PC-3 (cell line): ENCODE measurements around the gene LMBR1. TPM values are rescaled to one million over a fixed set of nuclear protein-coding genes. Genes with fewer than 3 reads are reported as not detected.

Experiments used
- ATAC-seq: fragments of 200-7000 bp; cut with Tn5 transposase; 2 replicates; pipeline ENCODE4 v1.9.1; 2020; ENCODE audit warnings: mild to moderate bottlenecking, moderate library complexity
- BruUV-seq: library from RNA; stranded (reverse); fragments of 400-500 nt; replicated peaks from 2 replicates; lab custom pipeline; 2021; lab: Mats Ljungman, UMichigan
- CTCF ChIA-PET: fragments of 300-600 bp; sonication (Branson Sonifier 250); formaldehyde crosslinking; loops from one replicate; lab custom pipeline; 2022; ENCODE audit warnings: antibody characterized with exemption; lab: Charles Lee
- POLR2A ChIA-PET: fragments of 300-600 bp; sonication (Branson Sonifier 250); formaldehyde crosslinking; loops from one replicate; lab custom pipeline; 2022; ENCODE audit warnings: antibody characterized with exemption; ENCODE audit not compliant: unreplicated experiment; lab: Charles Lee
- DNase-seq: peaks from one replicate; pipeline ENCODE4 v3.0.0-alpha.2; 2015
- H2AFZ ChIP-seq: fragments of 300-600 bp; sonication (generic); 2 replicates; pipeline ENCODE4 v1.6.0; 2016; ENCODE audit warnings: antibody characterized with exemption, low read length
- H3F3A ChIP-seq: fragments of 300-600 bp; sonication (generic); one replicate; pipeline ENCODE4 v1.6.0; 2017; ENCODE audit warnings: antibody characterized with exemption, low read length, control low read depth, mild to moderate bottlenecking; ENCODE audit not compliant: unreplicated experiment
- H3K27ac ChIP-seq: fragments of 300-600 bp; sonication (generic); 2 replicates; pipeline ENCODE4 v1.5.1; 2016; ENCODE audit warnings: mild to moderate bottlenecking, low read length
- H3K27me3 ChIP-seq: fragments of 300-600 bp; sonication (generic); 2 replicates; pipeline ENCODE4 v1.6.1; 2016; ENCODE audit warnings: low read length, mixed read lengths
- H3K36me3 ChIP-seq: fragments of 300-600 bp; sonication (generic); 2 replicates; pipeline ENCODE4 v1.6.1; 2016; ENCODE audit warnings: low read depth, mixed run types, low read length, mixed read lengths
- H3K4me1 ChIP-seq: fragments of 300-600 bp; sonication (generic); 2 replicates; pipeline ENCODE4 v1.5.1; 2016; ENCODE audit warnings: low read length; ENCODE audit not compliant: insufficient read depth
- H3K4me2 ChIP-seq: fragments of 300-600 bp; sonication (generic); 2 replicates; pipeline ENCODE4 v1.6.0; 2016; ENCODE audit warnings: low read length
- H3K4me3 ChIP-seq: fragments of 300-600 bp; sonication (generic); 2 replicates; pipeline ENCODE4 v1.5.1; 2016; ENCODE audit warnings: mild to moderate bottlenecking, low read length, mixed read lengths
- H3K79me2 ChIP-seq: fragments of 300-600 bp; sonication (generic); 2 replicates; pipeline ENCODE4 v1.6.1; 2017; ENCODE audit warnings: low read length, mixed read lengths
- H3K9ac ChIP-seq: fragments of 300-600 bp; sonication (generic); 2 replicates; pipeline ENCODE4 v1.6.0; 2016; ENCODE audit warnings: mild to moderate bottlenecking, low read length
- H3K9me2 ChIP-seq: fragments of 300-600 bp; sonication (generic); replicated peaks from 2 replicates; pipeline ENCODE4 v1.6.1; 2016; ENCODE audit warnings: mixed run types, low read length, mixed read lengths
- H3K9me3 ChIP-seq: fragments of 300-600 bp; sonication (generic); 2 replicates; pipeline ENCODE4 v1.6.1; 2016; ENCODE audit warnings: low read length, mixed read lengths
- H4K20me1 ChIP-seq: fragments of 300-600 bp; sonication (generic); 2 replicates; pipeline ENCODE4 v1.6.1; 2016; ENCODE audit warnings: low read length, mixed read lengths
- CTCF ChIP-seq: fragments of 300-600 bp; sonication (generic); conservative IDR thresholded peaks from 2 replicates; pipeline ENCODE4 v1.5.1; 2017; ENCODE audit warnings: antibody characterized with exemption, low read depth, mild to moderate bottlenecking, low read length
- EZH2 ChIP-seq: fragments of 300-600 bp; sonication (generic); IDR thresholded peaks from one replicate; pipeline ENCODE4 v1.6.1; 2017; ENCODE audit warnings: antibody characterized with exemption, mild to moderate bottlenecking, low read length; ENCODE audit not compliant: unreplicated experiment
- EZH2phosphoT487 ChIP-seq: fragments of 300-600 bp; sonication (generic); IDR thresholded peaks from 2 replicates; pipeline ENCODE4 v1.6.1; 2018; ENCODE audit warnings: mild to moderate bottlenecking, antibody characterized with exemption, low read length, borderline replicate concordance
- intact Hi-C: fragments of 100-400 bp; cut with micrococcal nuclease; formaldehyde crosslinking; loops from 2 replicates; pipeline ENCODE4 v1.9.0; 2023
- total RNA-seq: library from RNA; depleted of rRNA; stranded (reverse); fragments of >200 nt; gene quantifications from 2 replicates; pipeline ENCODE4 v1.2.3, GENCODE V29; 2014

LMBR1 gene
- total RNA-seq, 1 experiment from 2014 or later = 61.7 TPM

GRCh38 chr7:156829669-156830336 lies 63.2 kb downstream of the LMBR1 start:
- ChIA-PET POLR2A (no interaction called here), CTCF (no interaction called here)
- intact Hi-C loops = no loop called here
- DNase-seq (peak; percentile 44), ATAC-seq (peak; percentile 64)
- BruUV-seq = no TSS peak
- Histone ChIP-seq H3K9me2 (no peaks in the 10 kb centered on the region), H3K9me3 (no peaks in the 10 kb centered on the region), H3K79me2 (no peaks in the 10 kb centered on the region), H3K4me2 (0 out of 2 replicates have a peak overlapping the region, but pooled peaks have one; percentile 3), H3F3A (no peaks in the 10 kb centered on the region), H3K9ac (no peak overlapping the region), H3K4me3 (no peak overlapping the region), H4K20me1 (no peaks in the 10 kb centered on the region), H3K36me3 (no peaks in the 10 kb centered on the region), H3K4me1 (peaks cover 6% of the 10 kb centered on the region; the same call in 1 of the 2 replicates), H3K27me3 (no peaks in the 10 kb centered on the region), H2AFZ (no peak overlapping the region), H3K27ac (no peak overlapping the region)
- no peak for TF ChIP-seq CTCF
- no peak for TF ChIP-seq EZH2phosphoT487
- TF ChIP-seq EZH2 = no peak

- Histone ChIP-seq H3K9me2 (no peaks in the 10 kb centered on the region), H3K27ac (no peak overlapping the region), H3K4me2 (no peak overlapping the region), H3K4me3 (no peak overlapping the region), H3K36me3 (no peaks in the 10 kb centered on the region), H4K20me1 (no peaks in the 10 kb centered on the region), H3F3A (no peaks in the 10 kb centered on the region), H3K9ac (no peak overlapping the region), H2AFZ (no peak overlapping the region), H3K9me3 (no peaks in the 10 kb centered on the region), H3K4me1 (peaks cover 9% of the 10 kb centered on the region; the same call in 1 of the 2 replicates), H3K79me2 (no peaks in the 10 kb centered on the region), H3K27me3 (no peaks in the 10 kb centered on the region)
- no TSS peak for BruUV-seq
- ATAC-seq (no peak), DNase-seq (peak; percentile 22)
- POLR2A ChIA-PET = no interaction called here
- no peak for TF ChIP-seq EZH2phosphoT487
- TF ChIP-seq EZH2 = no peak
- TF ChIP-seq CTCF = peak; percentile 44
- intact Hi-C loops = no loop called here
- CTCF ChIA-PET = no interaction called here
Observed at GRCh38 chr7:156827587-156828203, 65.3 kb downstream of the LMBR1 start.

GRCh38 chr7:156823435-156823834 lies 69.5 kb downstream of the LMBR1 start:
- Histone ChIP-seq H3K79me2 (no peaks in the 10 kb centered on the region), H3K9me3 (no peaks in the 10 kb centered on the region), H2AFZ (no peak overlapping the region), H3K9me2 (no peaks in the 10 kb centered on the region), H3K27ac (no peak overlapping the region), H4K20me1 (no peaks in the 10 kb centered on the region), H3K27me3 (no peaks in the 10 kb centered on the region), H3F3A (no peaks in the 10 kb centered on the region), H3K4me3 (no peak overlapping the region), H3K36me3 (no peaks in the 10 kb centered on the region), H3K4me1 (0 out of 2 replicates have a peak, but pooled peaks cover 4% of the 10 kb centered on the region), H3K4me2 (no peak overlapping the region), H3K9ac (no peak overlapping the region)
- ATAC-seq (no peak), DNase-seq (peak; percentile 37)
- TF ChIP-seq CTCF (no peak), EZH2phosphoT487 (no peak), EZH2 (no peak)
- no TSS peak for BruUV-seq
- ChIA-PET CTCF (interaction anchor here (0.7 kb wide), 1 partner anchor 146 kb away, joined by 3 read pairs; no protein-coding TSS in a partner anchor), POLR2A (no interaction called here)
- intact Hi-C loops = no loop called here
